ENCODE results near the gene KIF26A.

KIF26A gene

DNA sequence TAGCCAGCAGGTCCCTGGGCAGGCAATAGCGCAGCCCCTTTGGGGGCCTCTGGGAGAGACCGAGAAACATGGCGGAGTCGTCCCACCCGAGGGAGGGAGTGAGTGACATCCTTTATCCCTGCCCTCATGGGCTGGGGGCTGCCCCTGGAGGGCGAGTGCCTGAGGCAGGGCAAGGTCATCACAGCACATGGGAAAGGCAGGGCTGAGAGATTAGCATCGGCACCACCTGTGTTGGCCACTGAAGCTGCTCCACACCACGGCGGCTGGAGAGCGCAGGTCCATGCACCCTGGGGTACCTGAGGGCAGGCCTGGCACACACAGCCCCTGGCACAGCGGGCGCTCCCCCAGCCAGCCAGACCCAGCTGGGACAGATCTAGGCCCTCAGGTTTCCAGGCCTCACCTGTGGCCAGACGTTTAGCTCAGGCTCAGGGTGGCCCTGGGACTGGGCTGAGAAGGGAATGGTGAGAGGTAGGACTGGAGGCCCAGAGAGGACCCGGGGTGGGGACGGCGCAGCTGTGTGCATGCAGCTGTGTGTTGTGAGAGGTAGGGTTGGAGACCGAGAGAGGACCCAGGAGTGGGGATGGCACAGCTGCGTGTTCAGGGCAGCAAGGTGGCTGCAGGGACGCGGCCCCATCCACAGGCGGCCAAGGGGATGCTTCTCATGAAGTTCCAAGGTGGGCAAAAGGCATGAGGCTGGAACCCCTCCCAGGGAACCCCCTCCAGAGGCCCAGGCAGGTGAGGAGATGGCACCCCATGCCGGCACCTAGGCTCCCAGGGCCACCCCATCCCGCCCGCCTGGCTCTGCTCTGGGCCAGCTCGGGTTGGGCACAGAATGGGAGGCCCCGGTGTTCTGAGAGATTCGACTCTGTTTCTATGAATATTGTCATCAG is 74.1 kb downstream of the KIF26A start:
- no peak for FAIRE-seq

DNA sequence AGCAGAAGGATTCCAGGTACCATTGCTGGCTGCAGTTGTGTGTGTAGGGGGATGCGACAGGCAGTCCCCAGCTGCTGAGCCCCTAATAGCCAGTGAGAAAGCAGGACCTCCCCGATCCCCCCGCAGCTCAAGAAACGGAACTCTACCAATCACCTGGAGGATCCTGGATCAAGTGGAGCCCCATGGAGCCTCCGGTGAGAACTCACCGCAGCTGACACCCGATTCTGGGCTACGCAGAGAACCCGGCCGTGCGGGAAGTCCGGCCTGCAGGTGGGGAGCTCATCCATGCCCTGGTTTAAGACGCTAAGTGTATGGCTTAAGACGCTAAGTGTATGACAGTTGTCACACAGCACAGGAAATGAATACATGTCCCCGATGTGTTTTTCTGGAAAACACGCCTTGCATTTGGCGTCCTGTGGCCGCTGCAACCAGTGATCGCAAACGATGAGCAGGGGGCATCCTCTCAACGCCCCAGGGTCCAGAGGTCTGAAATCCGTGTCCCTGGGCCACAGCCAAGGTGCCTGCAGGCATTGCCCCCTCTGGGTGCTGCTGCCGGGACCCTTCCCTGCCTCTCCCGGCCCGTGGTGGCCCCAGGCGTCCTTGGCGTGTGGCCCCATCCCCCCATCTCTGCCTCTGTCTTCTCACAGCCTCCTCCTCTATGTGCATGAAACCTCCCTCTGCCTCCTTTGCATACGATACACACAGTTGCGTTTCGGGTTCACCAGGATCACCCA is 75.1 kb downstream of the KIF26A start:
- no peak for FAIRE-seq

DNA sequence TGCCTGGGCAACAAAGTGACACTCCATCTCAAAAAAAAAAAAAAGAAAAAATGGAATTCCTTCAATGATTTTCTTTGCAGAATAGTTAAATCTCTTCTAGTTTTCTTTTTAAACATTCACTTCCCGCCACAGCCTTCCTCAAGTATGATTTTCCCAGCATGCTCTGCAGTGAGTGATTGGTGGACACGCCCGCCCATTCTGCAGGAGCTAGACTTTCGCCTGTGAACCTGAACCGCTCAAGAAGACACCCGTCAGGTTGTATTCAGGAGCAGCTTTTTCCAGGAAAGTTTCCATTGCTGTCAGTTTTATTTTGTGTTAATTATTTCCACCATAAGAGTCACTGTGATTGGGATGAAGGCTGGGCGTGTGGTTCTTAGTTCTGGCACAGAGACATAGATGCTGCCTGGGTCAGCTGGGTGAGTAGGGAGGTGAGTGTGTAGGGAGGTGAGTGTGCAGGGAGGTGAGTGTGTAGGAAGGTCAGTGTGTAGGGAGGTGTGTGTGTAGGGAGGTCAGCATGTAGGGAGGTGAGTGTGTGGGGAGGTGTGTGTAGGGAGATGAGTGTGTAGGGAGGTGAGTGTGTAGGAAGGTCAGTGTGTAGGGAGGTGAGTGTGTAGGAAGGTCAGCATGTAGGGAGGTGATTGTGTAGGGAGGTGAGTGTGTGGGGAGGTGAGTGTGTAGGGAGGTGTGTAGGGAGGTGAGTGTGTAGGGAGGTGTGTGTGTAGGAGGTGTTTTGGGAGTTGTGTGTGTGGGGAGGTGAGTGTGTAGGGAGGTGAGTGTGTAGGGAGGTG is 76.2 kb downstream of the KIF26A start:
- FAIRE-seq, result no peak

DNA sequence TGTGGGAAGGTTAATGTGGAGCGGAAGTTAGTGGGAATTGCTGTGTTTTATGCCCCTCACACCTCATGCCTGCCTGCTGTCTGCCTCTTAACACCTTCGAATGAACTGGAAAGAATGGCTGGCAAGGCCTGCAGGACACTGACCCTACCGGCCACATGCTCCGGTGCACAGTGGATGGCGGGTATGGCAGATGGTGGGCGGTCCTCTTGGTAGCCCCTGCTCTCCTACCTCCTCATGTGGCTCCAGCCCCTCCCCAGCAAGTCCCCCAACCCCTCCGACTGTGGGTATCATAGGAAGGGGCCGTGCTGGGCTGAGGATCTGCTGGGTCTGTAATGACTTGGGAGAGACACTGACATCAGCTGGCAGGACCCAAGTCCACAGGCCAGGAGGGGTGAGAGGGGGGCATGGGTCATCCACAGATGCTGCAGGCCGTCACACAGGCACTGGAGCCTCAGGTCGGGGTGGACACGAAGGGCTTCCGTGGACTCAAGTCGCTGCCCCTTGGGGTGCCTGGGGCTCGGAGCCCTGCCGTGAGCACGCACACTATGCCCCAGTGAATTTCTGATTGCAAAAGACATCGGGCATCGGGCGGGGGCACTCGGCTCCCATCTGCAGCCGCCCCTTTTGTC is 77.4 kb downstream of the KIF26A start:
- no peak for FAIRE-seq

DNA sequence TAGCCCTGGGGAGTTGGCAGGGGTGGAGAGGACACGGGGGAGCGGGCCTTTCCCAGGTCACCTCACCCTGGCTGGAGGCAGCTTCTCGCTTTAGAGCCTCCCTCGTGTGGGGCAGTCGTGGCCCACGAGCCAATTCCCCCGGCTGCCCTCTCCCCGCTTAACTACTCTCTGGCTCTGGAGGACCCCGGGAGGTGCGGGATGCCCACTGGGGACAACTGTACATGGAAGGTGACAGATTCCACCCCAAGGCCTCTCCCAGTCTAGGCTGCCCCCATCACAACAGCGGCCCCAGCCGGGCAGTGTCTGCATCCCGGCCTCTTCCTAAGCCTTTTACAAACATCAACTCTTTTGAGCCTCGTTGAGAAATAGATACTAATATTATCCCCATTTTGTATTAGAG is 78.1 kb downstream of the KIF26A start:
- no peak for FAIRE-seq

DNA sequence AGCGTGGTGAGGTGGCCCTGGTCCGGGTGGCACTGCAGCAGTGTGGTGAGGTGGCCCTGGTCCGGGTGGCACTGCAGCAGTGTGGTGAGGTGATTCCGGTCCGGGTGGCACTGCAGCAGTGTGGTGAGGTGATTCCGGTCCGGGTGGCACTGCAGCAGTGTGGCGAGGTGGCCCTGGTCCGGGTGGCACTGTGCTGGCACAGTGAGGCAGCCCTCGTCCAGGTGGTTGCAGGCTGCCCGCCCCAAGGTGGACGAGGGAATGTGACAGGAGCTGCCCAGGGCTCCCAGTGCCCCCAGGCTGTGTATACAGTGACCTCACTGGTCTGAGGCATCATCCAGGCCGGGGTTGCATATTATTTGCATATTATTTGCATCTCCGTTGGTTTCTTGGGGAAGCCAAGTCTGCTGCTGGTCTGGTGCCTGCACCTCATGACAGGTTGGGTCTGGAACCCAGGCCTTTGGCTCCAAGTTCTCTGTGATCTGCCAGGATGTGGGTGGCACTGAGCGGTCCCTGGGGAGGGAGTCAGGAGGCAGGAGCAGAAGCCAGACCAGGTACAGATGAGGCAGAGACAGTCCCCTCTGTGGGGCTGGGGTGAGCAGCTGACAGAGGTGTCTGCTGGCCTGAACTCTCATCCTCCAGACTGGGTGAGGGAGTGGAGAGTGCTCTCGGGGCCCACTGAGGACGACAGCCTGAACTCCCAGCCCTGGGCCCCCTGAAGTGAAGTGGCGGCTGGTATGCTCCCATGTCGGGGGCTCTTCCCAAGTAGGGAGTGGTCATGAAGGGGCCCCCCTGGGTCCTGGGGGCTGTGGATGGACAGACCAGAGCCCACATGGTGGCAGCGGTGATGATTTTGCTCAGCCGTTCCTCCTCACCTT is 79.3 kb downstream of the KIF26A start:
- no peak for FAIRE-seq

DNA sequence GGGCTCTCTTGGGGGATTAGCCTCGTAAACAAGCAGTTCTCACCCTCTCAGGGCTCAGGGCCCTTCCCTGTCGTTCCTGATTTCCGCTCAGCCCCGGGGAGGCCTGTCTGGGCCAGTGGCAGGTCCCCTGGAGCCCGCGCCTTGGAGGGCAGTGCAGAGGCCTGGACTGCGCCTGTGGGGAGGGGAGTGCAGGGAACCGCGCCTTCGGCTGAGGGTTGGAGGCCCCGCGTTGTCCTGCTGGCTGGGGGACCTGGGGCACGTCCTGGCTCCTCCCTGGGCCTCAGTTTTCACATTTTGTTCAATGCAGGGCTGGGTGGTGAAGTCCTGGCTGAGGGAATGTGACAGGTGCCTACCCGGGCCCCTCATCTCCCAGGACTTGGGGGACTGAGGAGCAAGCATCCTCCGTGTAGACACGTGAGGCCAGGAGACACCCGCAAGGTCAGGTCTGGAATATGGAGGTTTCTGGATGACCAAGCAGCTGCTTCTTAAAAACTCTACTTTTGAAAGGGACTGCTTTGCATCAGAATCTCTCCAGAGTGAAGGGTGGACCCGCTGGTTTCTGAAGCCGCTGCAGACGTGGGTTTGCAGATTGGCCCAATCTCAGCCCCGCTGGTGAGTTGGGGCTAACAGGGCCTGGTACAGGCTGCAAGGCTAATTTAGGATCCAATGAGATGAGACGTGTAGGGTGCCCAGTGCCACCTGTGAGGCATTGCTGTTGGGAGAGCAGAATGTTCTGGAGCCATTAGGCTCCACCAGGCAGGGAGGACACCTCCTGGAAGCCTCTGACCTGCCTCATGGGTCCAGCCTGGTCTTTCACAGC is 80.2 kb downstream of the KIF26A start:
- no peak for FAIRE-seq

DNA sequence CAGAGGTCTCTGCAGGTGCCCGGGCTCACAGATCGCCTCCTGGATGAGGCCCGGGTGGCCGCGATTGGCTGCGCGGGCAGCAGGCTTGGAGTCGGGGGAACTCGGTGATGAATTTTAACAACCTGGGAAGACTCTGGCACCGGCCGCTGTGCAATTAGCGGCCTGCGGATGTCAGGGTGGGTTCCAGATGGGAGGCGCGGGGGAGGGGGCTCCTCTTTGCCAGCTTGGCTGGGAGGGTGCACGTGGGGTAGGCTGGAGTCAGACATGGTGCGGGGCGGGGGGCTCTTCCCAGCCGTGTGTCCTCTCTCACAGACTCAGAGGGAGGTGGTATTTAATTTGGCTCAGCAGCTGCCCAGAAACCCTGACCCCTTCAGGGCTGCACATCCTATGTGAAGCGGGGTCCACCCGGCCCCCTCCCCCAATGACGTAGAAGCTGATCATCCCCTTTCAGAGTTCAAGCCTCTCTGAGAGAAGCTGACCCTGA is 81.4 kb downstream of the KIF26A start:
- FAIRE-seq, result no peak

DNA sequence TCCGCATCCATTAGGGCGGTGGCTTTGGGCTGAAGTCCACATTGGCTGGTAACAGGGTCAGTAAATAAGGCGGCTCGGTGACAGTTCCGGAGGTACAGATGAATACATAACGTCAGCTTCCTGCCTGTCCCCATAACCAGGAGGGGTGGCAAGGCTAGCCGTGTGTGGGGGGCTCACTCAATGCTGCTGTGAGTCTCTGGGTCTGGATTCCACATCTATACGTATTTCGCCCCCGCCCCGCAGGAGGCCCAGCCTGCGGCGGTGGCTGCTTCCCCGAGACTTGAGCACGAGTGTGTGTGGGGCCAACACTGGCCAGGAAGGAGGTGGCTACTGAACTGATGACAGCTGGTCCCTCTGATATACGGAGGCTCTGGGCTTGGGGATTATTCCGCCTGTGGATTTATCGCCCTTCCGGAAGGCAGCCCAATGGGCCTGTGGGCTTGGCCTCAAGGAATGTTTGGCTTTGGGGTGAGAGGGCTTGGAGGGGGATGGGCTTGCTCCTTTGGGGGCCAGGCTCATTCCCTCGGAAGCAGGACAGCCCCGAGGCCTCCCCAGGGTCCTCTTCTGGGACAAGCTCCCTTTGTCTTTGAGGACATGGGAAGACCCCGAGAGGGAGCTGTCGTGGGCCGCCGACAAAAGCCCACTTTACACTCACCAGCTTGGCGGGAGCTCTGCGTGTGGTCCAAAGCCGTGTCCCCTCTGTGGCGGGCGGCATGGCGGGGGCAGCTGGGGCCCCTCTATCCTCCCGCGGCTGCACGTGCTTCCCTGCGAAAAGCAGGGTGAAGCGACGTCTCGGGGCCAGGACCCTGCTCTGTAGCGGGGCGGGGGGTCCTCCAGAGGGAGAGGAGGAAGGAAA is 82.1 kb downstream of the KIF26A start:
- no peak for FAIRE-seq

DNA sequence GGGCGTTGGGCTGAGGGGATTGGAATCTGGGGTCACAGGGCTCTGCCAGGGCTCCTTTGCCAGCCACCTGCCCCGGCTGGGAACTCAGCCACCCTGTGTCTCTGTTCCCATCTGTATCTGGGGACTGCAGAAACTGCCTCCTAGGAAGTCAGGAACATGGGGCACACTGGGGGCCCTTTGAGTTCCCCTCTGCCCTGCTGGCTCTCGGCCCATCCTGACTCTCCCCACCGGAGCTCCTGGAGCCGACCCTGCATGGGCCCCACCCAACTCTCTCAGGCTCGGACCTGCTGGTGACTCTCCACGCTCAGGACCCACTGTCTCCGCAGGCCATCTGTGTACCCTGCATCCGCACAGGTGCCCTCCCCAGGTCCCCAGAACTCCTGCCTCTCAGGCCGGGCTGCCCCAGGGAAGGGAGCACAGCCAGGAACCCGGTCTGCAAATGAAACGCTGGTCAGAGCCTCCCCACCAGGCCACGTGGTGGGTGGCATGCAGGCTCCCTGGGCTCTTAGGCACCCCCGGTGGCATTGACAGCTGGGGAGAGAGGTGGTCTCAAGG is 82.8 kb downstream of the KIF26A start:
- FAIRE-seq, result no peak

DNA sequence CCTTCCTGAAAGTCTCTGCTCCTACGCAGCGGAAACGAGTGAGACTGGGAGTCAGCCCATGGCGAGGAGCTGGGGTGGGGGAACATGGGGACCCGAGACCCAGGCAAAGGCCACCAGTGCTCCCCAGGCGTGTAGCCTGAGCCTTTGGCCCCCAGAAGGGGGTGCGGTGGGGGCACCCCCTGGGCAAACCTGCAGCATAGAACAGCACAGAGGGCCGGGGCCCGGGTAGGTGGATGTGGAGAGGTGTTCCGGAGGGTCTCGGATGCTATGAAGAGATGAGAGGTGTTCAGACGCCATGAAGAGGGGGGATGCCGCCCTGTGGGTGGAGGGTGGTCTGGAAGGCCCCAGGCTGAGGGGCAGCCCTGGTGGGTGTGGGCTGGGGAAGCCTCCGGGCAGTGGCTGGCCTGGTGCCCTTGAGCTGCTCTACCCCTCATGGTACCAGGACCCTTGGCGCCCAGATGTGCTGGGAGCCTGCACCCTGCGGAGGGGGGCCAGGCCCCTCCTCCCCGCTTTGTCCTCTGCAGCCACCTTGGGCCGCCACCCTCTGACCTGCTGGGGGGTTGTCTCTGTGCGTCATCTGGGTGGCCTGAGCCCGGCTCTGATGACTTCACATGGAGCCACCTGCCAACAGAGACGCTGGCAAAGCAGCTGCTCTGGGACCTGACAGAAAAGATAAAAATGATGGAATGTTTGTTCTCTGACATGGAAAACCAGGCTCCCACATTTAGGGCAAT is 83.4 kb downstream of the KIF26A start:
- FAIRE-seq, result no peak

DNA sequence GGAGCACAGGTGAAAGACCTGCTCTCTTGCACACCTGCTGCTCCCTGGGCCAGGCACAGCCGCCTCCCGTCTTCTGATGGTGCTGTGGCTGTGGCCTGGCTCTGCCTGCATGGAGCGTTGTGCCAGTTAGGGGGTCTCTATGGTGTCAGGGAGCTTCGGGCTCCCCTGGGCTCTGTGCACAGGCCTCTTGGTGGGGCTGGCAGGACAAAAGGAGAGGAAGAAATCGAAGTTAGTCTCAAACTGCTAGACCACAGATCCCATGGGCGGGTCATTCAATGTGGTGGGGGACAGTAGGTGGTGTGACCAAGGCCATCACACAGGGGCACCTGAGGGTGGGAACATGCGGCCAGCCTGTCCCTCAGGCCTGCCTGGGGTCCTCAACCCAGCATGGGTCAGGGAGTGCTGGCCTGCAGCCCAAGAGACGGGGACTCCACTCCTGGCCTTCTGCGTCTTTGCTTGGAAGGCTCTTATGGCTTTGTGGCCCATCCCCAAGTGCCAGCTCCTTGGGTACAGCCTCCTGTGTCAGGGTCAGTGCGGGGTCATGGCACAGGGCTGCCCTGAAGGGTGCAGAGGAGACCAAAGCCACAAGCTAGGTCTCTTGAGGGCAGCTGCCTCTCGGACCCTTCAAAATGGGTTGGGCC is 84.1 kb downstream of the KIF26A start:
- no peak for FAIRE-seq

DNA sequence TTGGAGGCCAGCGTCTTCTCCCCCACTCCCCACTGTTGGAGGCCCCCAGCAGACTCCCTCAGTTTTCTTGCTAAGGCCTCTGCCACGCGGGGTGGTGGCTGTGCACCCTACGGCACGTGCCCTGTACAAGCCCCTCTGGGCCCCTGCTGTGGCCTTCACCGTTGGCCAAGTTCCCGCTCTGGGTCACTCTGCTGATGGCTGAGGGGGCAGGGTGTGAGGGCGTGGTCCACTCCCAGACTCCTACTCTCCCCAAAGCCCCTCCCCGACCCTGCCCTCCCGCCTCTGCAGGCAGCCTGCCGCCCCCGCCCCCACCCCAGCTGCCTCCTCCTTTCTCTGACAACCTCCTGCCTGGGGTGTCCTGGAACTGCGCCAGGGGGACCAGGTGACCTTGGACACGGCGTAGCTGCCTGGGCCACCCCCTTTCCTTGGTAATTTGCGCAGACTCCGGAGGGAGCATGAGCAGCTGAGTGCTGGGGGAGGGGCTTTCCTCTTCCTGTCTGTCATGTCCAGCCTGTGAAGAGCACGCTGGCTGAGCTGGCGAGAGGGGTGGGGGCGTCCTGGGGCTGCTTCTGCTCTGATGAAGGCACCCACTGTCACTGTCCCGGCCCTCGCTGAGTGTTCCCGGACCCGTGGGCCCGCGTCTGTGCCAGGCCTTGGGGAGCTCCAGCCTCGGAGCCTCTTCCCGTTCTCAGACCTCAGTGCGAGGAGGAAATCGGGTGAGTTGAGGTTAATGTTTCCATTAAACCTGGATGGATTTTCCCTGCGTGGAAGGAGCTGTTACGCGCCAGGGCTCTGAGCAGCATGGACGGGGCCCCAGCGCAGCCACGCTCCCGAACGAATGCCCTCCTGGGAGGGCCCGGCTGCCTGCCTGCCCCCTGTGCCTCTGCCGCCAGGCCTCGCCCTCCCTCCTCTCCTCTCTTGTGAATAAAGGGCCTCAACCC is 85.0 kb downstream of the KIF26A start:
- no peak for FAIRE-seq

DNA sequence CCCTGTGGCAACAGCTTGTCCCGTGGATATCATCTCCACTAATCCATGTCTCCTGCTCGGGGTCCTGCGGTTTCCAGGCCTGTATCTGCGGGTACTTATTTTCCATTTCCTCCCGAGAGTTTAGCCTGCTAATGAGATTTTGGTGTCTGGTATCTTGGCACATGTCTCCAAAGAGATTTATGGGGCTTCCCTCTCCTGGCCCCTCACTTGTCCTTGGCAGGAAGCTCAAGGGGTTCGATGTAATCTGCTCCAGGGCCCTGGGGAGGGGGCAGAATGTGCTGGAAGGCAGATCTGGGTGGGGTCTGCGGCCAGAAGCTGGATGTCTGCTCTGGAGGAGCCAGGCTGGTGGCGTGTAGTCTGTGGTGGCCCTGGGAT is 85.7 kb downstream of the KIF26A start:
- no peak for FAIRE-seq

DNA sequence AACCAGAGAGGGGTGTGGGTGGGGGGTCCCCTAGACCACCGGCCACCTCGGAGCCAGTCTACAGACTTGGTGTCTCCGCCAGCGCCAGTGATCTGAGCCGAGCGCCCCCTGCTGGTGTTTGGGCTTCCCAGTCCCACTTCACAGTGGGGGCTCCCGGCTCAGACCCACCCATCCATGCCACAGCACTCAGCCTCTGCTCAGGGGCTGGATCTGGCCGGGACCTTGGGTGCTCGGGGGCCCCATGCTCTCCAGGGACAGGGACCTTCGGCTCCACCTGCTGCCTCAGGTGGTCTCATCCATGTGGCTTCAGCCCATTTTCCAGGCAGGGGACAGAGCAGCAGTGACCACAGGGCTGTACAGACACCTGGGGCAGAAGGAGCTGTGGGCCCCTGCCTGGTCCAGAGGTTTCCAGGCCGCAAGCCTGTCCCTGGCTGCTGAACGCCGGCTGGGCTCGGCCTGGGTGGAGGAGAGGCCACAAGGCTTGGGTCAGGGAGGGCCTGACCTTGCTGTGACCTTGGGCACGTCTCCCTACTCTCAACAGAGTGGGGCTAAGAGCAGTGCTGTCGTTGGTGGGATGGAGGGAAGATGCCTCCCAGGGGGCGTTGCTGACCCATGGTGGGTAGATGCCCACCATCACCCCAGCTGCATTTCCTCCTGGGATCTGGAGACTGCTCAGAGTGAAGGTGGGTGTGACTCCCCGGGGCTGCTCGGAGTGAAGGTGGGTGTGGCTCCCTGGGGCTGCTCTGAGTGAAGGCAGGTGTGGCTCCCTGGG is 86.3 kb downstream of the KIF26A start:
- no peak for FAIRE-seq

Measured in islet of Langerhans (tissue), 1 donor.